Left renal pelvis (tissue), 4 donors: ENCODE data around the gene DNAH1. TPM values are rescaled to one million over a fixed set of nuclear protein-coding genes. Genes with fewer than 3 reads are reported as not detected.

Experiments used
- DNase-seq, 4 donors: peaks; one replicate each; pipeline ENCODE4 v3.0.0-alpha.2; 2013; ENCODE audit warnings: low read depth in 4 of 4, low spot score in 3 of 4
- polyA plus RNA-seq, 4 donors: library from polyadenylated mRNA; unstranded; fragments of 120-200 nt; gene quantifications; one replicate each; pipeline ENCODE4 v1.2.1, GENCODE V29; 2013; ENCODE audit not compliant: insufficient read length in 4 of 4

Gene DNAH1
- polyA plus RNA-seq, 4 donors: 5.6 to 12.7 (median 7.7) TPM

GRCh38 chr3:52401021-52401420 lies 84.9 kb downstream of the DNAH1 start:
- DNase-seq: no peak

- no peak for DNase-seq
Observed at GRCh38 chr3:52401551-52401950, 85.4 kb downstream of the DNAH1 start.

GRCh38 chr3:52402101-52402521 lies 86.0 kb downstream of the DNAH1 start:
- no peak for DNase-seq

GRCh38 chr3:52402706-52403270 lies 86.7 kb downstream of the DNAH1 start:
- DNase-seq: no peak

- no peak for DNase-seq
Observed at GRCh38 chr3:52403271-52403841, 87.2 kb downstream of the DNAH1 start.

- DNase-seq: no peak
Observed at GRCh38 chr3:52403955-52404354, 87.8 kb downstream of the DNAH1 start.

GRCh38 chr3:52404391-52404790 lies 88.3 kb downstream of the DNAH1 start:
- DNase-seq: no peak

- DNase-seq: no peak
Observed at GRCh38 chr3:52405066-52405465, 88.9 kb downstream of the DNAH1 start.

- no peak for DNase-seq
Observed at GRCh38 chr3:52405601-52406110, 89.5 kb downstream of the DNAH1 start.

- no peak for DNase-seq
Observed at GRCh38 chr3:52406231-52406661, 90.1 kb downstream of the DNAH1 start.

- DNase-seq: no peak
Observed at GRCh38 chr3:52406791-52407510, 90.8 kb downstream of the DNAH1 start.

- no peak for DNase-seq
Observed at GRCh38 chr3:52407779-52408178, 91.7 kb downstream of the DNAH1 start.

GRCh38 chr3:52408466-52408865 lies 92.3 kb downstream of the DNAH1 start:
- DNase-seq: no peak

- DNase-seq: no peak
Observed at GRCh38 chr3:52415800-52416199, 99.7 kb downstream of the DNAH1 start.

GRCh38 chr3:52420388-52420787 lies 104.3 kb downstream of the DNAH1 start:
- DNase-seq: no peak

GRCh38 chr3:52422669-52423068 lies 106.5 kb downstream of the DNAH1 start:
- no peak for DNase-seq

- no peak for DNase-seq
Observed at GRCh38 chr3:52423173-52423572, 107.1 kb downstream of the DNAH1 start.

GRCh38 chr3:52428151-52429005 lies 112.3 kb downstream of the DNAH1 start:
- DNase-seq: no peak

- no peak for DNase-seq
Observed at GRCh38 chr3:52429031-52429430, 112.9 kb downstream of the DNAH1 start.

GRCh38 chr3:52429779-52430415 lies 113.8 kb downstream of the DNAH1 start:
- no peak for DNase-seq

GRCh38 chr3:52430416-52430810 lies 114.3 kb downstream of the DNAH1 start:
- no peak for DNase-seq
